SK-N-SH (cell line): ENCODE results near the gene DNAJC4. TPM values are rescaled to one million over a fixed set of nuclear protein-coding genes. Genes with fewer than 3 reads are reported as not detected.

Source experiments
- CTCF ChIA-PET: fragments of 300-600, 350-600 bp; formaldehyde crosslinking; extraction: SDS; loops from one replicate; lab custom pipeline; 2021; lab: Yijun Ruan, JAX
- POLR2A ChIA-PET: fragments of 350-600 bp; sonication (Branson Sonifier 250); formaldehyde crosslinking; extraction: SDS; loops from one replicate; lab custom pipeline; 2020; ENCODE audit warnings: antibody characterized with exemption, inconsistent platforms; lab: Yijun Ruan, JAX
- DNase-seq: peaks from one replicate; pipeline ENCODE4 v3.0.0; 2012
- H2AFZ ChIP-seq: fragments of 200-600 bp; sonication (generic); 2 replicates; pipeline ENCODE4 v1.8.1; 2016; ENCODE audit warnings: antibody characterized with exemption, mild to moderate bottlenecking, low read depth
- H3F3A ChIP-seq: fragments of 200-600 bp; sonication (generic); replicated peaks from 2 replicates; pipeline ENCODE3; 2016; ENCODE audit warnings: antibody characterized with exemption, mild to moderate bottlenecking; ENCODE audit not compliant: insufficient read depth
- H3K27ac ChIP-seq, 2 experiments: fragments of 200-500 bp in 1 of 2; fragments of 200-600 bp in 1 of 2; sonication (Bioruptor generic) in 1 of 2; sonication (generic), shearing (Covaris generic) in 1 of 2; 2 replicates each; pipeline versions ENCODE4 v1.5.1 to v1.6.1; 2014 to 2016; ENCODE audit warnings: low read depth in 2 of 2, inconsistent platforms in 1 of 2, low read length in 1 of 2, mild to moderate bottlenecking in 1 of 2, mixed read lengths in 1 of 2
- H3K27me3 ChIP-seq: fragments of 200-600 bp; sonication (generic), shearing (Covaris generic); 2 replicates; pipeline ENCODE4 v1.6.1; 2016; ENCODE audit warnings: mixed run types; ENCODE audit not compliant: insufficient read depth
- H3K36me3 ChIP-seq, 2 experiments: fragments of 200-500 bp in 1 of 2; fragments of 200-600 bp in 1 of 2; sonication (Bioruptor generic) in 1 of 2; sonication (generic) in 1 of 2; replicated peaks in 1 of 2; 2 replicates each; pipeline versions ENCODE3 to v1.5.1; 2014 to 2016; ENCODE audit warnings: low read length in 1 of 2, mild to moderate bottlenecking in 1 of 2; ENCODE audit not compliant: insufficient read depth in 2 of 2, control insufficient read depth in 1 of 2
- H3K4me1 ChIP-seq, 2 experiments: fragments of 200-500 bp in 1 of 2; fragments of 200-600 bp in 1 of 2; sonication (Bioruptor generic) in 1 of 2; sonication (generic), shearing (Covaris generic) in 1 of 2; 2 replicates each; pipeline versions ENCODE4 v1.5.1 to v1.6.1; 2014 to 2016; ENCODE audit warnings: low read depth in 1 of 2, low read length in 1 of 2, mixed run types in 1 of 2; ENCODE audit not compliant: insufficient read depth in 2 of 2, control insufficient read depth in 1 of 2
- H3K4me2 ChIP-seq: fragments of 200-600 bp; sonication (generic), shearing (Covaris generic); 2 replicates; pipeline ENCODE4 v1.6.1; 2017; ENCODE audit warnings: mixed run types
- H3K4me3 ChIP-seq, 2 experiments: fragments of 200-500 bp in 1 of 2; fragments of 200-600 bp in 1 of 2; sonication (Bioruptor generic) in 1 of 2; sonication (generic), shearing (Covaris generic) in 1 of 2; 2 replicates each; pipeline versions ENCODE4 v1.5.1 to v1.8.1; 2014 to 2016; ENCODE audit warnings: low read depth in 2 of 2, inconsistent platforms in 1 of 2, low read length in 1 of 2, mild to moderate bottlenecking in 1 of 2, mixed read lengths in 1 of 2, moderate library complexity in 1 of 2
- H3K79me2 ChIP-seq: fragments of 200-600 bp; sonication (generic); 2 replicates; pipeline ENCODE4 v1.8.1; 2017; ENCODE audit warnings: mild to moderate bottlenecking; ENCODE audit not compliant: insufficient read depth
- H3K9ac ChIP-seq: fragments of 200-600 bp; sonication (generic); 2 replicates; pipeline ENCODE4 v1.6.1; 2017; ENCODE audit warnings: mixed run types
- H3K9me2 ChIP-seq: fragments of 200-600 bp; sonication (generic); 2 replicates; pipeline ENCODE4 v1.6.1; 2017; ENCODE audit warnings: mixed run types
- H3K9me3 ChIP-seq: fragments of 200-600 bp; sonication (generic); 2 replicates; pipeline ENCODE4 v1.6.1; 2017; ENCODE audit warnings: mixed run types, mild to moderate bottlenecking, moderate library complexity
- H4K20me1 ChIP-seq: fragments of 200-600 bp; sonication (generic); 2 replicates; pipeline ENCODE4 v1.6.1; 2017; ENCODE audit warnings: mild to moderate bottlenecking, mixed run types; ENCODE audit not compliant: insufficient read depth
- ELF1 ChIP-seq: IDR thresholded peaks from 2 replicates; pipeline ENCODE4 v1.4.0; 2012
- EP300 ChIP-seq, 2 experiments: IDR thresholded peaks; 2 replicates each; pipeline versions ENCODE4 v1.4.0 to v1.6.1; 2012; ENCODE audit warnings: borderline replicate concordance in 1 of 2, low read depth in 1 of 2, low read length in 1 of 2
- EZH2phosphoT487 ChIP-seq: fragments of 200-600 bp; sonication (generic); IDR thresholded peaks from 2 replicates; pipeline ENCODE4 v1.6.1; 2017; ENCODE audit warnings: low read depth, mixed run types, mild to moderate bottlenecking, antibody characterized with exemption, moderate library complexity, borderline replicate concordance
- FOSL2 ChIP-seq: IDR thresholded peaks from 2 replicates; pipeline ENCODE4 v1.4.0; 2012; ENCODE audit warnings: low read depth, mild to moderate bottlenecking, moderate library complexity, borderline replicate concordance
- FOXJ3 ChIP-seq: sonication (generic); formaldehyde crosslinking; IDR thresholded peaks from 2 replicates; pipeline ENCODE4 v1.5.1; 2020; ENCODE audit warnings: mild to moderate bottlenecking, missing genetic modification reagents
- GABPA ChIP-seq: IDR thresholded peaks from 2 replicates; pipeline ENCODE4 v1.4.0; 2012; ENCODE audit warnings: low read depth, mild to moderate bottlenecking
- GATA2 ChIP-seq: sonication (generic); formaldehyde crosslinking; IDR thresholded peaks from 2 replicates; pipeline ENCODE4 v1.5.0; 2020; ENCODE audit warnings: mild to moderate bottlenecking, missing genetic modification reagents
- MEF2A ChIP-seq: IDR thresholded peaks from 2 replicates; pipeline ENCODE4 v1.4.0; 2012; ENCODE audit warnings: low read depth, borderline replicate concordance
- MXI1 ChIP-seq: IDR thresholded peaks from 2 replicates; pipeline ENCODE4 v1.6.1; 2012; ENCODE audit warnings: mild to moderate bottlenecking, low read depth, low read length, improper control_type of control experiment
- NFIC ChIP-seq: IDR thresholded peaks from 2 replicates; pipeline ENCODE4 v1.4.0; 2012; ENCODE audit warnings: borderline replicate concordance
- POLR2AphosphoS5 ChIP-seq: IDR thresholded peaks from 2 replicates; pipeline ENCODE4 v1.6.1; 2012; ENCODE audit warnings: low read depth, low read length
- SMC3 ChIP-seq: IDR thresholded peaks from 2 replicates; pipeline ENCODE4 v1.6.1; 2012; ENCODE audit warnings: low read depth, low read length, improper control_type of control experiment
- TAF1 ChIP-seq: IDR thresholded peaks from 2 replicates; pipeline ENCODE4 v1.6.1; 2012; ENCODE audit warnings: low read depth, mild to moderate bottlenecking, low read length, moderate library complexity, borderline replicate concordance
- USF1 ChIP-seq: IDR thresholded peaks from 2 replicates; pipeline ENCODE4 v1.4.0; 2012; ENCODE audit warnings: low read depth, borderline replicate concordance
- WGBS: methylation state at CpG from one replicate; pipeline ENCODE4 v1.1.6; 2017; ENCODE audit warnings: low lambda C conversion rate; 5-methylcytosine and 5-hydroxymethylcytosine counted together
- polyA plus RNA-seq, 3 experiments: library from polyadenylated mRNA; depleted of rRNA; stranded (reverse); fragments of >200 nt; gene quantifications; 2 replicates each; pipeline ENCODE4 v1.2.3, GENCODE V29; 2012
- TF ChIP-seq, protein P1 (sequence below): fragments of 200-600 bp; sonication (generic); IDR thresholded peaks from 2 replicates; pipeline ENCODE4 v1.6.1; 2017; ENCODE audit warnings: antibody characterized with exemption, mild to moderate bottlenecking, moderate library complexity

DNAJC4 gene
- polyA plus RNA-seq, 1 of the 3 experiments (the other 2 are of a cell fraction), result 52.1 TPM

- WGBS, result 97% methylated on average over 5 of the region's 5 CpGs
- Histone ChIP-seq H3K36me3 (peaks cover 48 to 54% of the 10 kb centered on the region in 2 experiments), H2AFZ (no peak overlapping the region), H3K4me1 (no peaks in the 10 kb centered on the region), H3K9ac (no peak overlapping the region), H3K9me2 (no peaks in the 10 kb centered on the region), H3K9me3 (no peaks in the 10 kb centered on the region), H3K4me2 (no peak overlapping the region), H3K27ac (no peak overlapping the region), H3F3A (peaks cover 10% of the 10 kb centered on the region), H3K4me3 (no peak overlapping the region), H3K79me2 (peaks cover 13% of the 10 kb centered on the region), H4K20me1 (peaks cover 43% of the 10 kb centered on the region), H3K27me3 (no peaks in the 10 kb centered on the region)
- CTCF ChIA-PET, result interaction anchor here (0.7 to 2.4 kb wide), 2 partner anchors 12 to 55 kb away, joined by 3 to 7 read pairs; partner anchors contain the start of gene PPP1R14B
- POLR2A ChIA-PET, result interaction anchor here (0.9 kb wide), 1 partner anchor 9 kb away, joined by 3 read pairs; no protein-coding TSS in a partner anchor
- no peak for TF ChIP-seq EP300 (IDR thresholded peaks at IDR 0.05; ENCODE audit: borderline replicate concordance in 1 of 2, low read depth in 1 of 2, low read length in 1 of 2)
- no peak for TF ChIP-seq FOSL2
- no peak for TF ChIP-seq MEF2A
- TF ChIP-seq NFIC, result no peak
- TF ChIP-seq GATA2, result no peak
- TF ChIP-seq POLR2AphosphoS5, result no peak
- no peak for TF ChIP-seq FOXJ3
- no peak for TF ChIP-seq MXI1
- TF ChIP-seq TAF1, result no peak
- no peak for DNase-seq
These were observed 37.9 kb upstream of the DNAJC4 start for GRCh38 chr11:64192434-64192833.

DNA sequence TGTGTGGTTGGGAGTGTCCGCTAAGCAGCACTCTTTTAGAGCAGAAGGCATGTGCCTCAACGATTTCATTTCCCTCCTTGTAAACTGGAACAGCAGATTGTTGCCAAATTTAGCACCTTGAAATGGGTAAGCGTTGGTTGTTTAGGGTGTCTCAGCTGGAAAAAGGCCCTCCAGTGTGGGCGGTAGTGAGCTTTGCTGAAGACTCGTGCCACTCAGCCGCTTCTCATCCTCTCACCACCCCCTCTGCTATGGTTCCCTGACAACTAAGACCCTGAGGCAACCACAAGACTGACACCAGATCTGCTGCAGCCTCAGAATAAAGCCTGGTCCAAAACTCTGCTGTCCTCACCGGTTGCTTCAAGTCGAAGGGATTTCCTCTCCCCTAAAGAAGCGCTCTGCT, 33.7 kb upstream of the DNAJC4 start:
- Histone ChIP-seq H2AFZ (no peak overlapping the region), H3K27me3 (no peaks in the 10 kb centered on the region), H3K9me3 (no peaks in the 10 kb centered on the region), H3K9me2 (no peaks in the 10 kb centered on the region)
- TF ChIP-seq SMC3, result no peak
- TF ChIP-seq MEF2A, result no peak
- TF ChIP-seq, protein P1, sequence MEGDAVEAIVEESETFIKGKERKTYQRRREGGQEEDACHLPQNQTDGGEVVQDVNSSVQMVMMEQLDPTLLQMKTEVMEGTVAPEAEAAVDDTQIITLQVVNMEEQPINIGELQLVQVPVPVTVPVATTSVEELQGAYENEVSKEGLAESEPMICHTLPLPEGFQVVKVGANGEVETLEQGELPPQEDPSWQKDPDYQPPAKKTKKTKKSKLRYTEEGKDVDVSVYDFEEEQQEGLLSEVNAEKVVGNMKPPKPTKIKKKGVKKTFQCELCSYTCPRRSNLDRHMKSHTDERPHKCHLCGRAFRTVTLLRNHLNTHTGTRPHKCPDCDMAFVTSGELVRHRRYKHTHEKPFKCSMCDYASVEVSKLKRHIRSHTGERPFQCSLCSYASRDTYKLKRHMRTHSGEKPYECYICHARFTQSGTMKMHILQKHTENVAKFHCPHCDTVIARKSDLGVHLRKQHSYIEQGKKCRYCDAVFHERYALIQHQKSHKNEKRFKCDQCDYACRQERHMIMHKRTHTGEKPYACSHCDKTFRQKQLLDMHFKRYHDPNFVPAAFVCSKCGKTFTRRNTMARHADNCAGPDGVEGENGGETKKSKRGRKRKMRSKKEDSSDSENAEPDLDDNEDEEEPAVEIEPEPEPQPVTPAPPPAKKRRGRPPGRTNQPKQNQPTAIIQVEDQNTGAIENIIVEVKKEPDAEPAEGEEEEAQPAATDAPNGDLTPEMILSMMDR, result no peak
- no peak for TF ChIP-seq EZH2phosphoT487
- no peak for TF ChIP-seq USF1
- no peak for TF ChIP-seq ELF1
- TF ChIP-seq GABPA, result no peak
- TF ChIP-seq POLR2AphosphoS5, result no peak
- TF ChIP-seq MXI1, result no peak
- TF ChIP-seq, all 33 proteins: peak for 0
- H3K4me2 ChIP-seq, result no peak overlapping the region
- ChIA-PET POLR2A (interaction anchor here (1.6 kb wide), 1 partner anchor 10 kb away, joined by 3 read pairs; the partner anchor contains the start of gene FERMT3), CTCF (interaction anchor here (2.2 to 2.3 kb wide), 2 partner anchors 8 to 11 kb away, joined by 5 to 12 read pairs; partner anchors contain the start of gene STIP1)
- H3K79me2 ChIP-seq, result peaks cover 13% of the 10 kb centered on the region
- no peak overlapping the region for H3K27ac ChIP-seq
- 93% methylated on average over 9 of the region's 9 CpGs for WGBS
- peaks cover 65 to 80% of the 10 kb centered on the region in 2 experiments for H3K36me3 ChIP-seq
- no peak for DNase-seq
- H3K4me1 ChIP-seq, result no peaks in the 10 kb centered on the region
- no peak overlapping the region for H3K4me3 ChIP-seq
- peaks cover 17% of the 10 kb centered on the region for H3F3A ChIP-seq
- H4K20me1 ChIP-seq, result peaks cover 16% of the 10 kb centered on the region
- no peak overlapping the region for H3K9ac ChIP-seq
